GM18907 (cell line): ENCODE measurements around the gene SLC38A9.

Experiments used
- ATAC-seq: cut with Tn5 transposase; IDR thresholded peaks from one replicate; pipeline ENCODE4 v1.9.1; 2021; ENCODE audit warnings: mild to moderate bottlenecking, moderate library complexity; ENCODE audit not compliant: unreplicated experiment

Gene SLC38A9

GRCh38 chr5:55584398-55585205 is 127.5 kb downstream of the SLC38A9 start:
- ATAC-seq = no peak

GRCh38 chr5:55583578-55583977 is 128.5 kb downstream of the SLC38A9 start:
- ATAC-seq = no peak

- ATAC-seq = no peak
Observed at GRCh38 chr5:55582256-55582655, 129.9 kb downstream of the SLC38A9 start.

GRCh38 chr5:55580042-55580441 is 132.1 kb downstream of the SLC38A9 start:
- no peak for ATAC-seq

- ATAC-seq = no peak
Observed at GRCh38 chr5:55578771-55579170, 133.4 kb downstream of the SLC38A9 start.

GRCh38 chr5:55577353-55578060 is 134.6 kb downstream of the SLC38A9 start:
- no peak for ATAC-seq

- no peak for ATAC-seq
Observed at GRCh38 chr5:55576661-55577060, 135.5 kb downstream of the SLC38A9 start.
